ENCODE measurements around the gene SMARCB1. TPM values are rescaled to one million over a fixed set of nuclear protein-coding genes. Genes with fewer than 3 reads are reported as not detected.

The SMARCB1 gene
- total RNA-seq, 4 donors from 2014 or later, result 54.2 to 73.9 (median 61.3) TPM

DNA sequence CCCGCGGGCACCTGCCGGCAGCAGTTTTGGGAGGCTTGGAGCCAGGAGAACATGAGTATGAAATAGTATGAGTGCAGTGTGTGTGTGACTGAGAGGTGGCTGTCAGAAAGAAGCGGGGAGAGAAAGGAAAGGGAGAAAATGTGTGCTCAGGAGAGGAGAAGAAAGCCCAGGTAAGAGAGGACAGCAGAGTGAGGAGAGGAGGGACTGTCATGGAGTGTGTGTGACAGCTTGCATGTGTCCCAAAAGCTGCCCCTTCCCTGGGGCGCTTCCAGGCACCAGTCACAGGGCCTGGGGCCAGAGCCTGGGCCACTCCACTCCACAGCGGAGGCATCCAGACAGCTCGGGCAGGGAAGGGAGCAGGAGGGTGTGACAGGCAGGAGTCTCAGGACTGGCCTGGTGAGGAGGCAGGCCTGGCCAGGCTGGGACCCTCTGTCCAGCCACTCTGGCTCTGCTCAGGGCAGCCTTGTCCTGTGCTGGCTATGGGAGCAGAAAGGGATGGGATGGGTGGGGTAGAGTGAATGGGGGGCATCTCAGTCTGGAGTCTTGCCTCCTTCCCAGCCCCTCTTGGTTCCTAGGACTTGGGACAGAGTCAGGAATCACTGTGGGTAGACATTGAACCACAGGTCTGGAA, 13.2 kb upstream of the SMARCB1 start:
- WGBS, result 51% methylated on average over 7 of the region's 7 CpGs
- TF ChIP-seq POLR2A (IDR thresholded peaks at IDR 0.05), result no peak
- no peak for TF ChIP-seq POLR2AphosphoS5 (IDR thresholded peaks at IDR 0.05)
- TF ChIP-seq, protein P1, sequence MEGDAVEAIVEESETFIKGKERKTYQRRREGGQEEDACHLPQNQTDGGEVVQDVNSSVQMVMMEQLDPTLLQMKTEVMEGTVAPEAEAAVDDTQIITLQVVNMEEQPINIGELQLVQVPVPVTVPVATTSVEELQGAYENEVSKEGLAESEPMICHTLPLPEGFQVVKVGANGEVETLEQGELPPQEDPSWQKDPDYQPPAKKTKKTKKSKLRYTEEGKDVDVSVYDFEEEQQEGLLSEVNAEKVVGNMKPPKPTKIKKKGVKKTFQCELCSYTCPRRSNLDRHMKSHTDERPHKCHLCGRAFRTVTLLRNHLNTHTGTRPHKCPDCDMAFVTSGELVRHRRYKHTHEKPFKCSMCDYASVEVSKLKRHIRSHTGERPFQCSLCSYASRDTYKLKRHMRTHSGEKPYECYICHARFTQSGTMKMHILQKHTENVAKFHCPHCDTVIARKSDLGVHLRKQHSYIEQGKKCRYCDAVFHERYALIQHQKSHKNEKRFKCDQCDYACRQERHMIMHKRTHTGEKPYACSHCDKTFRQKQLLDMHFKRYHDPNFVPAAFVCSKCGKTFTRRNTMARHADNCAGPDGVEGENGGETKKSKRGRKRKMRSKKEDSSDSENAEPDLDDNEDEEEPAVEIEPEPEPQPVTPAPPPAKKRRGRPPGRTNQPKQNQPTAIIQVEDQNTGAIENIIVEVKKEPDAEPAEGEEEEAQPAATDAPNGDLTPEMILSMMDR (IDR thresholded peaks at IDR 0.05), result no peak
- no peak for TF ChIP-seq EP300 (IDR thresholded peaks at IDR 0.05)
- Histone ChIP-seq H3K4me1 (peaks cover 43% of the 10 kb centered on the region), H3K4me3 (peak overlapping the region; percentile 56), H3K36me3 (no peaks in the 10 kb centered on the region), H3K9me3 (no peaks in the 10 kb centered on the region), H3K27ac (no peak overlapping the region), H3K27me3 (no peaks in the 10 kb centered on the region)
- DNase-seq (ENCODE audit: low spot score in 2 of 2), result no peak

DNA sequence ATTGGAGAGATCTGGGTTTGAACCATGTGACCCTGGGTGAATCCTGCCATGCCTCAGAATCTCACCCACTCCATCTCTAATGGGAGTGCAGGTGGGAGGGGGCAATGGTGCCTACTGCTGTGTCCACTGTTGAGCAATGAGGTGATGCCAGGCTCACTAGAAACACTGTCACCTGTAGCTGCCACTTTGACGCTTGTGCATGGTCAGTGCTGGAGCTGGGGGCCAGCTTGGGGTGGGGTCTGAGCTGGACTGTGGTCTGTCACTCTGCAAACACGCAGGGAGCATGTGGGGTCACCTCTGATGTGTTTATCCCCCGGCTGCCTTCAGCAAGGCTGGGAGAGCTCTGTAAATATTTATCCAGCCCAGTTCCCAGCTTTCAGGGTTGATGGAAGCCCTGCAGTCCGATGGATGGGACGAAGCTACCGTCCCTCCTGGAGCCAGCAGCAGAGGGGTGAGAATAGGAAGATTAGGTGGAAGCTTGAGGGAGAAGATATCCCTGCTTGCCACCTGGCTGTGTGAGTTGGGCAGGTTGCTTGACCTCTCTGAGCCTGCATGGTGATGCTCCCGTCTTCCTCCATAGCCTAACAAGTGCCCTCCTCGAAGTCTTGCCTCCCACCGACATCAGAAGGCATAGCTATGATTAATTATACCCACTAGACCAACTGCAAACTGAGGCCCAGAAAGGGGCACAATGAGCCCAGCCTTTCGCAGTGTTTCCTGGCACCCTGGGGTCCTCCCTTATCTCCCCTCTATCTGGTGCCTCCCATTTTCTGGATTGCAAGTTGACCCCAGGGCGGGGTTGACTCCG, 12.4 kb upstream of the SMARCB1 start:
- Histone ChIP-seq H3K27ac (no peak overlapping the region), H3K4me1 (peaks cover 40% of the 10 kb centered on the region), H3K9me3 (no peaks in the 10 kb centered on the region), H3K27me3 (no peaks in the 10 kb centered on the region), H3K36me3 (no peaks in the 10 kb centered on the region), H3K4me3 (no peak overlapping the region)
- TF ChIP-seq POLR2A (IDR thresholded peaks at IDR 0.05) (no peak), POLR2AphosphoS5 (IDR thresholded peaks at IDR 0.05) (no peak), EP300 (IDR thresholded peaks at IDR 0.05) (no peak)
- TF ChIP-seq, protein P1 (IDR thresholded peaks at IDR 0.05), result no peak
- no peak for DNase-seq (ENCODE audit: low spot score in 2 of 2)
- 70% methylated on average over 11 of the region's 12 CpGs for WGBS

DNA sequence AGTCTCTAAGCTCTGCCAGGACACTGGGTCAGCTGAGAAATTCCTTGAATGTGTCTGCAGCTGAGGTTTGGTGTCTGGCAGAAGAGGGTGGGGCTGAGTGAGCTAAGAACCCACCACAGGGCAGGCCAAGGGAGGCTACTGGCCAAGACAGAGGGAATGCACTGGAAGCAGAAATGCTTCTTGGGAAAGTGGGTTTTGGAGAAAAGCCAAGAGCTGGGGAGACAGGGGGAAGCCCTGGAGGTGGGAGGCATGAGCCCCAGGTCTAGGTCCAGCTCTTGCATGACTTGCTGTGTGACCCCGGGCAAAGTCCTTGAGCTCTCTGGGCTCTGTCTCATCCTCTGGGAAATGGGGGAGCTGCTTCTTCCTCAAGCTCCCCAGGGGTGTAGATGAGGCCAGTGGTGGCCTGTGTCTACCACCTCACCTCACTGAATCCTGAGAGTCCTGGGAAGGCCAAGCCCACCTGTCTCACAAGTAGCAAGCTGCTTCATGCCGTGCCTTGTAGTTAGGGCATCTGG, 11.8 kb upstream of the SMARCB1 start:
- no peak for DNase-seq (ENCODE audit: low spot score in 2 of 2)
- no peaks in the 10 kb centered on the region for H3K36me3 ChIP-seq
- peaks cover 40% of the 10 kb centered on the region for H3K4me1 ChIP-seq
- WGBS, result 74% methylated on average over 2 of the region's 2 CpGs
- H3K27ac ChIP-seq, result no peak overlapping the region
- no peak overlapping the region for H3K4me3 ChIP-seq
- TF ChIP-seq, protein P1 (IDR thresholded peaks at IDR 0.05), result no peak
- TF ChIP-seq POLR2A (IDR thresholded peaks at IDR 0.05) (no peak), POLR2AphosphoS5 (IDR thresholded peaks at IDR 0.05) (no peak), EP300 (IDR thresholded peaks at IDR 0.05) (no peak)
- no peaks in the 10 kb centered on the region for H3K9me3 ChIP-seq
- no peaks in the 10 kb centered on the region for H3K27me3 ChIP-seq

DNA sequence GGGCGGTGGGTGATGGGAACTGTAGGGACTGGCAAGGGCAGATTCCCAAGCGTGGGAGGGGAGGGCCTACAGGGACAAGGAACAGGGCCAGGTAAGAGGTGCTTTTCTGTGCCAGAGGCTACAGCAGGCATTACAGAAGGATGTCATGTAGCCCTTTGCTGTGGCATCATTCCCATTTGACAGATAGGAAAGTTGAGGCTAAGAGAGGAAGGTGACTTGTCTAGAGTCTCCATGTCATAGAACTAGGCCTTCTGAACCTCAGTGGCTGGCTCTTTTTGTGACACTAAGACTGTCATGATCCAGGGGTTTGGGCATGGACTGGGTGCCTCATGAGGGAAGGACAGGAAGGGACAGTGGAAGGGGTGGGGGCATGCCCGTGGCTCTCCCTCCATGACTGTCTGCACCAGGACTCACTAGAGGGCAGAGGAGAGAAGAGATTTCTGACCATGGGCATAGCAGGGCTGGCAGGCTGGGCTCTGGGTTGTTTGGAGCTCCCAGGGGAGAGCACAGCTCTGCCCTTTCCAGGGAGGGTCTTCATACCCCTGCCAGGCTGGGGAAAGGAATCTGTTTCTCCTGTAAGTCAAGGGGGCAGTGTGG, 10.9 kb upstream of the SMARCB1 start:
- Histone ChIP-seq H3K27ac (no peak overlapping the region), H3K36me3 (no peaks in the 10 kb centered on the region), H3K9me3 (no peaks in the 10 kb centered on the region), H3K4me1 (peaks cover 41% of the 10 kb centered on the region), H3K4me3 (no peak overlapping the region), H3K27me3 (no peaks in the 10 kb centered on the region)
- DNase-seq (ENCODE audit: low spot score in 2 of 2), result no peak
- TF ChIP-seq POLR2A (IDR thresholded peaks at IDR 0.05) (no peak), POLR2AphosphoS5 (IDR thresholded peaks at IDR 0.05) (no peak), EP300 (IDR thresholded peaks at IDR 0.05) (no peak)
- TF ChIP-seq, protein P1 (IDR thresholded peaks at IDR 0.05), result no peak
- WGBS, result 91% methylated on average over 3 of the region's 3 CpGs
